Coronary artery (tissue), 2 donors: ENCODE data around the gene DAPK1.

Experiments used
- DNase-seq: peaks from one replicate; pipeline ENCODE4 v3.0.0-alpha.2; 2017; ENCODE audit warnings: low spot score
- H3K27ac ChIP-seq, 2 donors: fragments of 200-600 bp; sonication (generic); one replicate each; pipeline ENCODE4 v1.5.1; 2016 to 2019
- H3K4me3 ChIP-seq: fragments of 200-600 bp; sonication (generic); 2 replicates; pipeline ENCODE4 v1.5.1; 2016; ENCODE audit warnings: mild to moderate bottlenecking, moderate library complexity
- CTCF ChIP-seq: fragments of 200-600 bp; sonication (generic); IDR thresholded peaks from one replicate; pipeline ENCODE4 v1.5.1; 2019; ENCODE audit warnings: antibody characterized with exemption

DAPK1 gene

GRCh38 chr9:87550253-87550954, 52.7 kb downstream of the DAPK1 start:
- Histone ChIP-seq H3K4me3 (no peak overlapping the region), H3K27ac (no peak overlapping the region)
- no peak for DNase-seq
- TF ChIP-seq CTCF, result no peak

GRCh38 chr9:87551772-87552217, 54.1 kb downstream of the DAPK1 start:
- TF ChIP-seq CTCF, result no peak
- Histone ChIP-seq H3K4me3 (no peak overlapping the region), H3K27ac (no peak overlapping the region)
- DNase-seq, result no peak

GRCh38 chr9:87554171-87554910, 56.7 kb downstream of the DAPK1 start:
- Histone ChIP-seq H3K27ac (peak overlapping the region; percentile 33 to 77), H3K4me3 (no peak overlapping the region)
- no peak for DNase-seq
- no peak for TF ChIP-seq CTCF

- no peak for DNase-seq
- Histone ChIP-seq H3K4me3 (no peak overlapping the region), H3K27ac (peak overlapping the region; percentile 33 to 77)
- no peak for TF ChIP-seq CTCF
Measured at GRCh38 chr9:87554976-87555375, 57.3 kb downstream of the DAPK1 start.

- H3K27ac ChIP-seq, result peak overlapping the region in 1 of 2 donors; percentile 15
- no peak overlapping the region for H3K4me3 ChIP-seq
- TF ChIP-seq CTCF, result no peak
- no peak for DNase-seq
Measured at GRCh38 chr9:87556039-87556438, 58.4 kb downstream of the DAPK1 start.

- no peak for TF ChIP-seq CTCF
- peak overlapping the region in 1 of 2 donors; percentile 15 for H3K27ac ChIP-seq
- H3K4me3 ChIP-seq, result no peak overlapping the region
- DNase-seq, result no peak
Measured at GRCh38 chr9:87556821-87557220, 59.2 kb downstream of the DAPK1 start.

GRCh38 chr9:87557996-87558395, 60.3 kb downstream of the DAPK1 start:
- TF ChIP-seq CTCF, result no peak
- no peak for DNase-seq
- Histone ChIP-seq H3K4me3 (no peak overlapping the region), H3K27ac (no peak overlapping the region)
